SK-N-MC (cell line): ENCODE measurements around the gene TTYH2.
"Not testable (repeated sequence)": the region's sequence is repeated elsewhere in the genome, so short reads cannot be mapped to it uniquely, and the experiment has no call there.

Source experiments
- DNase-seq: peaks from one replicate; pipeline ENCODE4 v3.0.0-alpha.2; 2011; ENCODE audit warnings: low read depth, low spot score
- H3K27ac ChIP-seq: fragments of 200-600 bp; sonication (generic); 2 replicates; pipeline ENCODE4 v1.5.1; 2016; ENCODE audit warnings: mixed run types
- H3K36me3 ChIP-seq: fragments of 200-600 bp; sonication (generic); 2 replicates; pipeline ENCODE4 v1.6.1; 2017; ENCODE audit warnings: antibody characterized with exemption, low read length, mixed read lengths; ENCODE audit not compliant: insufficient read depth
- H3K4me3 ChIP-seq: fragments of 200-600 bp; sonication (generic); 2 replicates; pipeline ENCODE4 v1.5.1; 2016
- H3K9ac ChIP-seq: fragments of 200-600 bp; sonication (generic); 2 replicates; pipeline ENCODE4 v1.8.0; 2017; ENCODE audit warnings: mixed run types, mixed read lengths; ENCODE audit not compliant: insufficient read length
- H3K9me3 ChIP-seq: fragments of 200-600 bp; sonication (generic); 2 replicates; pipeline ENCODE4 v1.6.1; 2017; ENCODE audit warnings: low read depth, mild to moderate bottlenecking, antibody characterized with exemption, low read length, moderate library complexity, mixed read lengths
- EZH2 ChIP-seq: fragments of 200-600 bp; sonication (generic); IDR thresholded peaks from one replicate; pipeline ENCODE4 v1.6.1; 2017; ENCODE audit warnings: antibody characterized with exemption
- FOXP2 ChIP-seq: optimal IDR thresholded peaks from 2 replicates; pipeline ENCODE3; 2011; ENCODE audit warnings: mild to moderate bottlenecking, moderate library complexity; ENCODE audit not compliant: insufficient read depth; ENCODE audit errors: extremely low read length, control extremely low read depth
- POLR2AphosphoS5 ChIP-seq: IDR thresholded peaks from 2 replicates; pipeline ENCODE4 v1.6.1; 2012; ENCODE audit warnings: mild to moderate bottlenecking, low read depth, low read length, borderline replicate concordance

The TTYH2 gene

GRCh38 chr17:74251569-74251968, 38.2 kb downstream of the TTYH2 start:
- no peaks in the 10 kb centered on the region for H3K9me3 ChIP-seq

GRCh38 chr17:74252211-74252610, 38.8 kb downstream of the TTYH2 start:
- TF ChIP-seq EZH2: no peak
- no peak for TF ChIP-seq POLR2AphosphoS5
- no peak for TF ChIP-seq FOXP2
- no peaks in the 10 kb centered on the region for H3K9me3 ChIP-seq
- DNase-seq: no peak
- no peaks in the 10 kb centered on the region for H3K36me3 ChIP-seq
- no peak overlapping the region for H3K4me3 ChIP-seq
- H3K9ac ChIP-seq: no peak overlapping the region
- no peak overlapping the region for H3K27ac ChIP-seq

More at GRCh38 chr17:74251569-74251968, 38.2 kb downstream of the TTYH2 start:
- Histone ChIP-seq H3K36me3 (no peaks in the 10 kb centered on the region), H3K4me3 (no peak overlapping the region), H3K9ac (no peak overlapping the region), H3K27ac (no peak overlapping the region)
- DNase-seq: no peak
- no peak for TF ChIP-seq EZH2
- TF ChIP-seq FOXP2: no peak
- TF ChIP-seq POLR2AphosphoS5: no peak

DNA sequence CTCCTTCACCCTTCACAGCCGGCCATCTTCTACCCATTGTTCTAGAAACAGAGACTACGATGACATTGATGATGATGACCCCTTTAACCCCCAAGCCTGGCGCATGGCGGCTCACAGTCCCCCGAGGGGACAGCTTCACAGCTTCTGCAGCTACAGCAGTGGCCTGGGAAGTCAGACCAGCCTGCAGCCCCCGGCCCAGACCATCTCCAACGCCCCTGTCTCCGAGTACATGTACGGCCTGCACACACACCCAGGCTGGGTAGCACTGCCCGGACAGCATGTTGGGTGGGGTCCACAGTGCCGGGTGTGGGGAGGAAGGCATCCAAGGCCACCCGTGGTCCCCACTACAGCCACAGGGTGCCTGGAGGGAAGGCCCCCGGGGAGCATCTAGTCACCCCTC, 39.7 kb downstream of the TTYH2 start:
- no peak for DNase-seq
- no peak overlapping the region for H3K27ac ChIP-seq
- no peak overlapping the region for H3K4me3 ChIP-seq
- no peak overlapping the region for H3K9ac ChIP-seq
- TF ChIP-seq EZH2 (no peak), FOXP2 (no peak), POLR2AphosphoS5 (no peak)
- H3K9me3 ChIP-seq: no peaks in the 10 kb centered on the region
- H3K36me3 ChIP-seq: no peaks in the 10 kb centered on the region

DNA sequence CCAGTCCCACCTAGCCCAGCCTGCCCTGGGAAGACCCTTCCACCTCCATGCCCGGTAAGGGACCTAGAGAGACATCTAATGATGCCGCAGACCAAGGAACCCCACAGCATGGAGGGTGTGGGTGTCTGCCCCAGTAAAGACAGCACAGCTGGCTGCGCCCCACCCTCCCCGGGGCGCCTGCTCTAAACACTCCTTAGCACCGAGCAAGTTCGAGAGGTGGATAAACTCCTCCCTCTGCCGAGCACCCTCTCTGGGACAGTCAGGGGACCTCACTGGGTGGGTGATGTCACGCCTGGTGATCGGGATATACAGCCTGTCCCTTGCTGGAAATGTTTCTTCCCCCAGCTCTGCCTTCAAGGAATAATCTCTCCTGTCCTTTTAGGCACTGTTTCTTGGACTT, 43.9 kb downstream of the TTYH2 start:
- no peak overlapping the region for H3K9ac ChIP-seq
- no peak overlapping the region for H3K4me3 ChIP-seq
- no peak for DNase-seq
- no peak for TF ChIP-seq EZH2
- TF ChIP-seq FOXP2: no peak
- TF ChIP-seq POLR2AphosphoS5: no peak
- H3K27ac ChIP-seq: no peak overlapping the region
- H3K36me3 ChIP-seq: no peaks in the 10 kb centered on the region
- no peaks in the 10 kb centered on the region for H3K9me3 ChIP-seq

- Histone ChIP-seq H3K27ac (no peak overlapping the region), H3K4me3 (no peak overlapping the region), H3K9ac (no peak overlapping the region), H3K9me3 (no peaks in the 10 kb centered on the region), H3K36me3 (no peaks in the 10 kb centered on the region)
- no peak for DNase-seq
- no peak for TF ChIP-seq POLR2AphosphoS5
- no peak for TF ChIP-seq EZH2
- TF ChIP-seq FOXP2: no peak
Measured at GRCh38 chr17:74259667-74260524, 46.5 kb downstream of the TTYH2 start.

DNA sequence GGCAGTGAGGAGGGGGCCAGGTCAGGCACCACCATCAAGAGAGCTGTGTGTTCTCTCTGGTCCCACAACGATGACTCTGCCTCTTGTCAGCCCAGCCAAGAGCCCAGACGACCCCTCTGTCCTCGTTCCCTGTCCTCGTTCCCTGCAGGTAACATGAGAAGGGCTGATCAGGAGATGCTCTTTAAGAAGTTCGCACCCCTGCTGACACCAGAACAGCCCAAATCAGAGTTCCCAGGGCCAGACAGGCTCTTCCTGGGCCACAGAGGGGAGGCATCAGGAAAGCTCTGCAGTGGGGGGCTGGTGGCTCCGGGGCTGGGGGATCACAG, 47.1 kb downstream of the TTYH2 start:
- no peak for TF ChIP-seq FOXP2
- TF ChIP-seq EZH2: no peak
- TF ChIP-seq POLR2AphosphoS5: no peak
- no peak overlapping the region for H3K9ac ChIP-seq
- no peak overlapping the region for H3K27ac ChIP-seq
- DNase-seq: no peak
- no peaks in the 10 kb centered on the region for H3K36me3 ChIP-seq
- H3K9me3 ChIP-seq: no peaks in the 10 kb centered on the region
- no peak overlapping the region for H3K4me3 ChIP-seq

GRCh38 chr17:74262601-74263000, 49.2 kb downstream of the TTYH2 start:
- no peak overlapping the region for H3K4me3 ChIP-seq
- no peak for DNase-seq
- H3K9ac ChIP-seq: no peak overlapping the region
- H3K27ac ChIP-seq: no peak overlapping the region
- no peaks in the 10 kb centered on the region for H3K9me3 ChIP-seq
- H3K36me3 ChIP-seq: no peaks in the 10 kb centered on the region
- no peak for TF ChIP-seq EZH2
- TF ChIP-seq FOXP2: no peak
- TF ChIP-seq POLR2AphosphoS5: no peak

GRCh38 chr17:74267054-74267453, 53.7 kb downstream of the TTYH2 start:
- not testable (repeated sequence) for H3K27ac ChIP-seq

DNA sequence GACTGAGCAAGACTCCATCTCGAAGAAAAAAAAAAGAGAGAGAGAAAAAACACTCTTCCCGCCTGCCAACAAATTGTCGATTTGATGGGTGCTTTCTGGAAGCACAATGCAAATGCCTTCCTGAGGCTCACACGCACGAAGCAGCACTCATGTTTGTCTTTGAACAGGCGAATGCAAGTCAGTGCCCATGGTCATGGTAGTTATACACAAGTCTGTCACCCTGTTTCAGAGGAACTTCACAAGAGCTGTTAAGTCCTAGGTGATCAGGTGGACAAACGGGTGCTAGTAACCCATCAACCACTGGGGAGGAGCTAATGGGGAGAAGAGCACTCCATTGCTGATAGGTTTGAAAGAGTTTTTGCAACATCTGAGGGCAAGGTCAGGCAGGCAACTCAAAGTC, 54.2 kb downstream of the TTYH2 start:
- H3K9ac ChIP-seq: no peak overlapping the region
- no peak overlapping the region for H3K4me3 ChIP-seq
- H3K9me3 ChIP-seq: no peaks in the 10 kb centered on the region
- no peak overlapping the region for H3K27ac ChIP-seq
- TF ChIP-seq FOXP2 (no peak), EZH2 (no peak), POLR2AphosphoS5 (no peak)
- DNase-seq: no peak
- H3K36me3 ChIP-seq: no peaks in the 10 kb centered on the region

More at GRCh38 chr17:74267054-74267453, 53.7 kb downstream of the TTYH2 start:
- not testable (repeated sequence) for DNase-seq, H3K9me3 ChIP-seq, H3K9ac ChIP-seq, H3K4me3 ChIP-seq, H3K36me3 ChIP-seq
